Measurements from ENCODE around the gene DCBLD2. TPM values are rescaled to one million over a fixed set of nuclear protein-coding genes. Genes with fewer than 3 reads are reported as not detected.

The DCBLD2 gene
- polyA plus RNA-seq, 3 donors, result 0.17 to 1.1 (median 0.45) TPM

- no peaks in the 10 kb centered on the region for H3K36me3 Mint-ChIP-seq
- peaks cover 2% of the 10 kb centered on the region for H3K4me1 Mint-ChIP-seq
- intact Hi-C loops (cut with micrococcal nuclease), result no loop called here
- H3K27me3 ChIP-seq (ENCODE audit: control insufficient read depth in 2 of 2, insufficient read depth in 2 of 2, low read length in 2 of 2), result no peaks in the 10 kb centered on the region
- peaks cover 0 to 2% (median 1%) of the 10 kb centered on the region in 3 donors for H3K27me3 Mint-ChIP-seq (ENCODE audit: low read depth in 3 of 3)
- H3K9ac ChIP-seq (ENCODE audit: insufficient read depth, low read length, poor library complexity, severe bottlenecking), result no peak overlapping the region
- no peak overlapping the region for H3K4me3 Mint-ChIP-seq
- no peaks in the 10 kb centered on the region for H3K4me1 ChIP-seq (ENCODE audit: control insufficient read depth in 1 of 2, insufficient read depth in 2 of 2, low read length in 2 of 2)
- H3K9me3 ChIP-seq (replicated peaks in 1 of 2; ENCODE audit: control insufficient read depth in 1 of 2, insufficient read depth in 1 of 2, low read length in 2 of 2), result no peaks in the 10 kb centered on the region
- H3K4me2 ChIP-seq (replicated peaks; ENCODE audit: extremely low read depth, low read length, poor library complexity, severe bottlenecking), result no peak overlapping the region
- no peak overlapping the region for H3K27ac ChIP-seq (ENCODE audit: low read depth in 1 of 2, low read length in 2 of 2)
- no peaks in the 10 kb centered on the region for H4K20me1 ChIP-seq (ENCODE audit: insufficient read depth, low read length)
- H3K9me3 Mint-ChIP-seq, result no peaks in the 10 kb centered on the region
- DNase-seq, result no peak
- no peak overlapping the region for H3K27ac Mint-ChIP-seq
- H3K79me2 ChIP-seq (ENCODE audit: insufficient read depth, low read length), result no peaks in the 10 kb centered on the region
- 38% methylated on average over 3 of the region's 3 CpGs for WGBS (ENCODE audit: insufficient coverage)
- H3K36me3 ChIP-seq (replicated peaks in 1 of 2; ENCODE audit: control insufficient read depth in 1 of 2, insufficient read depth in 2 of 2, low read length in 2 of 2), result no peaks in the 10 kb centered on the region
- H2AFZ ChIP-seq (ENCODE audit: insufficient read depth, low read depth, low read length, poor library complexity, severe bottlenecking), result no peak overlapping the region
- H3K4me3 ChIP-seq (replicated peaks in 1 of 3; ENCODE audit: low read depth in 2 of 3, low read length in 3 of 3), result no peak overlapping the region
- no peak for TF ChIP-seq CTCF (IDR thresholded peaks at IDR 0.05)
Measured at GRCh38 chr3:98893740-98894139, 7.8 kb downstream of the DCBLD2 start.

- H3K36me3 ChIP-seq (replicated peaks in 1 of 2; ENCODE audit: control insufficient read depth in 1 of 2, insufficient read depth in 2 of 2, low read length in 2 of 2), result no peaks in the 10 kb centered on the region
- H3K9me3 ChIP-seq (replicated peaks in 1 of 2; ENCODE audit: control insufficient read depth in 1 of 2, insufficient read depth in 1 of 2, low read length in 2 of 2), result no peaks in the 10 kb centered on the region
- no peak overlapping the region for H2AFZ ChIP-seq (ENCODE audit: insufficient read depth, low read depth, low read length, poor library complexity, severe bottlenecking)
- H3K27me3 Mint-ChIP-seq (ENCODE audit: low read depth in 3 of 3), result peaks cover 0 to 2% (median 1%) of the 10 kb centered on the region in 3 donors
- intact Hi-C loops (cut with micrococcal nuclease), result no loop called here
- H3K4me1 ChIP-seq (ENCODE audit: control insufficient read depth in 1 of 2, insufficient read depth in 2 of 2, low read length in 2 of 2), result no peaks in the 10 kb centered on the region
- no peaks in the 10 kb centered on the region for H4K20me1 ChIP-seq (ENCODE audit: insufficient read depth, low read length)
- no peak for DNase-seq
- no peaks in the 10 kb centered on the region for H3K36me3 Mint-ChIP-seq
- TF ChIP-seq CTCF (IDR thresholded peaks at IDR 0.05), result no peak
- no peak overlapping the region for H3K4me3 ChIP-seq (replicated peaks in 1 of 3; ENCODE audit: low read depth in 2 of 3, low read length in 3 of 3)
- no peak overlapping the region for H3K27ac ChIP-seq (ENCODE audit: low read depth in 1 of 2, low read length in 2 of 2)
- H3K27ac Mint-ChIP-seq, result no peak overlapping the region
- H3K4me1 Mint-ChIP-seq, result peaks cover 2% of the 10 kb centered on the region
- no peaks in the 10 kb centered on the region for H3K9me3 Mint-ChIP-seq
- no peak overlapping the region for H3K4me3 Mint-ChIP-seq
- no peaks in the 10 kb centered on the region for H3K27me3 ChIP-seq (ENCODE audit: control insufficient read depth in 2 of 2, insufficient read depth in 2 of 2, low read length in 2 of 2)
- no peak overlapping the region for H3K4me2 ChIP-seq (replicated peaks; ENCODE audit: extremely low read depth, low read length, poor library complexity, severe bottlenecking)
- H3K9ac ChIP-seq (ENCODE audit: insufficient read depth, low read length, poor library complexity, severe bottlenecking), result no peak overlapping the region
- no peaks in the 10 kb centered on the region for H3K79me2 ChIP-seq (ENCODE audit: insufficient read depth, low read length)
- WGBS (ENCODE audit: insufficient coverage), result 80% methylated on average over 1 of the region's 3 CpGs
Measured at GRCh38 chr3:98892263-98892662, 9.2 kb downstream of the DCBLD2 start.

Measured in CD14-positive monocyte (primary cell).